NOMO-1 treated with dmso at 0.1 percent for 144 hours (cell line): ENCODE measurements around the gene C10orf105.
A peak's percentile ranks its signal among the peaks of the same experiment; 100 is the strongest.

ENCODE experiments used
- DNase-seq: peaks from one replicate; lab custom pipeline; 2025; ENCODE audit not compliant: unreplicated experiment; lab: John Stamatoyannopoulos, UW

Gene C10orf105

DNA sequence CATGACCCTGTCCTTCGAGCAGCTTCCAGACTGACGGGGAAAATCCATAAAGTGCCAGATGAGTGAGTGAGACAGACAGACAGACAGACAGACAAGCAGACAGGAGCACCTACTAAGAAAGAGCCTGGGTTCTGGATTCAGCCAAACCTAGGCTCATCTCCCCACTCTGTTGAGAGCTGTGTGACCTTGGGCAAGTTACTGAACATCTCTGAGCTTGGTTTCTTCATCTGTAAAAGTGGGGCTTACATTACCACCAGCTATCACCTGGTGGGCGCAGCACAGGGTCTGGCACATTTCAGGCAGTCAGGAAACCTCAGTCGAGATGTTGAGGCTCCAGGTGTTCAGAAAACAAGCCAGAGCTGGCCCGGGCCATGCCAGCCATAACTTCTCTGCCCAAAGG lies 37.6 kb downstream of the C10orf105 start:
- no peak for DNase-seq

DNA sequence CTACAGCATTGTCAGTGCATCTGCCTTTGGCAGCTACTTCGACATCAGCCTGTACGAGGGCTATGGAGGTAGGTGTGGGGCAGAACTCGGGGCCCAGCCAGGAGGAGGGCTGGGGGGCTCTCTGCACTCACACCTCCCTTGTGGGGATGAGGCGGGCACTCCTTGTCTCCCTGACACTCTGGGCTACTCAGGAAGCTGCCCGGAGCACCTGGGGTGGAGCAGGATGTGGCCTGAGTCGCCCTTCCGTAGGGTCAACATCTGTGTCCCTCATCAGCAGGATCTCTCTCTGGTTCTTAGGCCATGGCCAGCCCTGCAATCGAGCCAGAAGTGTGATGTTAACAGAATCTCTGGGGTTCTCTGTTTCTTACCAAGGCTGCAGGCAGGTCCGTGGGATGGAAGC lies 40.2 kb downstream of the C10orf105 start:
- no peak for DNase-seq

DNA sequence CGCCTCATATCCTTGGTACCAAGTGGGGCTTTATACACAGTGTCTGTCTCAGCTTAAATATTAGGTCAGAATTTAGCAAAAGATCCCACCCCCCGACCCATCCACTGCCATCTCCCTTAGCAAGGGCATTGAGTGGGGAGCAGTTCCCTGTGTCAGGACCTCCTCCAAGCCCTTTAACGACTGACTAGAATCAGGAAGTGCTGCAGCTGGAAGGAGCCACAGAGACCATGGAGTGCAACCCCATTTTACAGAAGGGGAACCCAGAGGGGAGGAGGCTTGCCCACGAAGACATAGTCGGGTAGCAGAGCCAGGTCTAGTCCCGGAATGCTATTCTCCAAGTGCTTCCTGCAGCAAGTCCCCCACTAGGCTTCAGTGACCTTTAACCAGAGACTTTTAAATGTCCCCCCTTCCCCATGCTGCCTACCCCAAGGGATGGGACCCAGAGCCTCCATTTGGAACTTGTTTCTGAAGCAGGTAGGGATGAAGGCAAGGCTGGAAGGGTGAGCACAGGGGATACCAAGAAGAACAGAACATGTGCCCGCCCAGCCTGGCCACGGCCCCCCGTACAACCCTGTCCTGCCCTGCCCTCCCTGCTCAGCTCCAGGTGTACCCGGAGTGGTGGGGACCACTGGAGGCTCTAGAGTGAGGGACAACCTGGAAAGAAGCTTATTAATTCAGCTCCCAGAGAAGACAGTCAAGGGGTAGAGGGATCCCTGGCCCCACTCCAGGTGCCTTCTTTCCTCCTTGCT lies 41.3 kb downstream of the C10orf105 start:
- DNase-seq = no peak

DNA sequence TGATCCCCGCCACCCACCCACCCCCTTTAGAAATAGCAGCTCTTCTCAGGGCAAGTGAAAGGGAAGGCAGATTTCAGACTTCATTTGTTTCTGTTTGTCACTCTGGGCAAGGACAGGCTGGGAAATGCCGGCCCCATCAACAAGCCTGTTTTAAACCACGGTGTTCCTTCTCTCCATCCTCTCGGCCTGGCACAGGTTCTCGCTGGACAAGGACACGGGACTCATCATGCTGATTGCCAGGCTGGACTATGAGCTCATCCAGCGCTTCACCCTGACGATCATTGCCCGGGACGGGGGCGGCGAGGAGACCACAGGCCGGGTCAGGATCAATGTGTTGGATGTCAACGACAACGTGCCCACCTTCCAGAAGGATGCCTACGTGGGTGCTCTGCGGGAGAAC lies 42.3 kb downstream of the C10orf105 start:
- no peak for DNase-seq

DNA sequence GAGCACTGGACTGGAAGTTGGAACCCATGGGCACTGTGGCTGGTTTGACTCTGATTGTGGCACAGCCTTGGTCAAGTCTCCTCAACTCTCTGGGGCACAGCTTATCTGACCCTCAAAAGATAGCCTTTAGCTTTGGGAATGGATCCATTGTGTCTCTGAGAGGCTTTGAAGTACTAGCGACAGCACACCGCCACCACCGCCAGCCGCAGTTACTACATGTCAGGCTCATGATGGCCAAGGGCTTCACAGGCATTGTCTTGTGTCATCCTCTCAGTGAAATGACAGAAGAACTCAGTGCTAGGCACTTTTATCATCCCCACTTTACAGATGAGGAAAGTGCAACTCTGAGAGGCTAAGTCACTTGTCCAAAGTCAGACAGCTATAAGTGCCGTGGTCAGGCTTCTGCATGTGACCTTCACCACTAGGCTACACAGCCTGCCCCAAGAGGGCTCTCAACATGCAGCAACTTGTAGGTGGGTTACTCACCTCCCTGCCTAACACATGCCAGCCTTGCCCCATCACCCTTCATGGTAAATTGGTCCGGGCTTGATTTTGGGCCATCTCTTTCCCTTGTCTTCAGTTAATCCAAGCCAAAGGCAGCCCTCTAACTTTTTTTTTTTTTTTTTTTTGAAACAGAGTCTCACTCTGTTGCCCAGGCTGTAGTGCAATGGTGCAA lies 44.1 kb downstream of the C10orf105 start:
- no peak for DNase-seq

DNA sequence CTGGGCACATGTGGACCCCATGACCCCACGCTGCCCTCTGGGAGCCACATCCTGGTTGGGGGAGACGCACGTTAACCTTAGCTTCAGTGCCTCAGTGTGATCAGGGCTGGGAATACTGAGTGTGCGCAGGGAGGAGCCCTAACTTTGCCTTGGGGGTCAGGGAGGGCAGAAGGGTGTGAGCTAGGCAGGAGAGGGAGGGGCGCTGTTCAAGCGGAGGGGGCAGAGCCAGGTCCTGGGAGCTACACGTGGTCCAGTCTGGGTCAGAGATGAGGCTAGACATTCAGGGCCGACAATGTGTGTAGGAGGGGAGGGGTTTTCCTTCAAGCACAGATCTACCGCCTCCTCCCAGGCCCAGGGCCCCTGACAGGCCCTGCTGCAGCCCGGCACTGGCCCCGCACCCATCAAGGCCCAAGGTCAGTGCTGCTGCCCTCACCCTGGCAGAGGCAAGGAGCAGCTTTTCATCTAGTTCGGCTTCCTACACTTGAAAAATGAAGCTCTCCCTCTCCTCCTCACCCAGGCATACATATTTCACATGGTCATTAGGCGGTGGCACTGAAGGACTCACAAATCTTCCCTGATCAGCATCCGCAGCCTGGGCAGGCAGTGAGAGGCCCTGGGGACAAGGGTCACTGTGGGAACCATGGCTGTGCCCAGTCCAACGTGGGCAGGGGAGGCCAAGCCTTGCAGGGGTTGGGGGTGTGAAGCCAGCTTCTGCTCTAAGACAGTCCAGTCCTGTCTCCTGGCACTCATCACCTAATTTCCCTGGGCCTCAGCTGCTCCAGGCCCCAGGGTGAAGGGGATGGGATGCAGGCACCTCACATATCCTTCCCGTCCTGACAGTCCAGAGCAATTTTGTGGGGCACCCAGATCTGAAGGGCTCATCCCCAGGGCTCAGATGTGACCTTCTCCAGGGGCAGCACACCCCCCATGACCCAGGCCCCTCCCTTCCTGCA lies 47.3 kb downstream of the C10orf105 start:
- DNase-seq = no peak

DNA sequence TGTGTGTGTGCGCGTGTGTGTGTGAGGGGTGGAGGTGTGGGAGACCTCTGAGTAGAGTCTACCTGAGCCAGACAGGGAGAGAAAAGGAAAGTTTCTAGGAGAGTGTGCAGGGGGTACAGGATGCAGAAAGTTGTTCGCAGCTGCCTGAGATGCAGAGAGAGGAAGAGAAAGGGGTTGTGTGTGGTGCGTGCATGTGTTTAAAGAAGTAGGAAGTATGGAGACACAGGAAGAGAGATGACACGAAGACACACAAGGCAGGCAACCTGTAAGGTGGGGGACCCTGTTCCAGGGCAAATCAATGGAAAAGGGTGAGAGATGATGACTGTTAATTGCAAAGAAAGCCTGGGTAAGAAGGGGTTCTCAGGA lies 52.2 kb downstream of the C10orf105 start:
- DNase-seq = peak; percentile 18

DNA sequence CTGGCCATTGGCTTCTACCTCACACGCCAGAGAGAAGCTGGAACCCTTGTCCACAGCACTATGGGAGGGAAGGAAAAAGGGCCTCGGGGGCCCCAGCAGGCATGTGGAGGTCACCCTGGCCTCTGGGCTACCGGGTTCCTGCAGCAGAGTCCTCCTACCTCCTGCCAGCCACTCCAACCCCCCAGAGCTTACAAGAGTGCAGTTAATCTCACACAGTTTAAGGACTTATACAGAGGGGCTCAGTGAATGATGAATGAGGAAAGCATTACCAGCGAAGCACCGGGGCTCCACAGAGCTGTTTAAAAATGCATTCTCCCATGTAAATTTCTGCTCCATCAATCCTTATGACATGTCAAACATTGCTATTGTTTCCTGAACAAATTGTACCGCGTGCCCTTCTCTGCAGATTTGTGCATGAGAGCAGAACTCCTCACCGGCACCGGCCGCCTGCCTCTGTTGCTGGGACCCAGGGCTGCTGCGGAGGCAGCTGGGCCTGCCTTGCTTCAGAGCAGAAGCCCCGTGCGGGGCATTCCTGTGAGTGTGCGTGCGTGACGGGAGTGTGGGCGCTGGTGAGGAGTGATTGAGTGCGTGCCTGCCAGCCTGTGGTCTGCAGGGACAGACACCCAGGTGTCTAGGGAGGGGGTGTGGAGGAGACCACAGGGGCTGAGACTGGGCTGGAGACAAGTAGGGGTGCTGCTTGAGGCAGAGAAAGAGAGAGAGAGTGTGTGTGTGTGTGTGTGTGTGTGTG lies 52.8 kb downstream of the C10orf105 start:
- no peak for DNase-seq

DNA sequence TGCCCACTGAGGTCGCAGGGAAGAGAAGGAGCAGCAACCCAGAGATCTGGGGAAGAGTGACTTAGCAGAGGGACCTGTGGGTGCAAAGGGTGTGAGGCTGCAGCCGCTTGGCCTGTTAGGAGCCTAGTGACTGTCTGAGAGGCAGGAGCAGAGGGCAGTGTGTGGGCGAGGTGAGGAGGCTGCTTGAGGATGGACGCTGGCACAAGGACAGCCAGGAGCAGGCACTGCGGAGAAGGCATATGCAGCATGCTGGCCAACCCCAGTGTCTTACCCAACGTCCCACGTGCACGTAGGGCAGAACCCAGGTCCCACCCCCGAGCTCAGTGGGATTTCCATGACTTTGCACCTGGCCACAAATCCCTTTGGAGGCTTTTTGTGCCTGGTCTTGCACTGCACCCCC lies 54.1 kb downstream of the C10orf105 start:
- DNase-seq = no peak

DNA sequence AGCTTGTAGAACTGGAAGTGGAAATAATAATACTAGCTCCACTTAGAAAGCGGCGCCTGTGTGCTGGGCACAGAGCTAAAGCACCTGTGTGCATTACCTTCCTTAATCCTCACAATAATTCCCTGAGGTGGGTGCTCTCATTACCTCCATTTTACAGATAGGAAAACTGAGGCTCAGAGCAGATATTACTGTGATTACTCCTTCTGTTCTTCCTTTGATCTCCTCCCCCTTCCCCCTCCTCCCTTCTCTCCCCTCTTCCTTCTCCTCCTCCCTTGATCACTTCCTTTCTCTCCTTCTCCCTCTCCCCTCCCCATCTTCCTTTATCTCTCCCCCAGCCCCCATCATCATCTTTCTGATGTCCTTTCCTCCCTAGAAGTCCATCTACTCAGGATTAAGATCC lies 55.0 kb downstream of the C10orf105 start:
- no peak for DNase-seq

DNA sequence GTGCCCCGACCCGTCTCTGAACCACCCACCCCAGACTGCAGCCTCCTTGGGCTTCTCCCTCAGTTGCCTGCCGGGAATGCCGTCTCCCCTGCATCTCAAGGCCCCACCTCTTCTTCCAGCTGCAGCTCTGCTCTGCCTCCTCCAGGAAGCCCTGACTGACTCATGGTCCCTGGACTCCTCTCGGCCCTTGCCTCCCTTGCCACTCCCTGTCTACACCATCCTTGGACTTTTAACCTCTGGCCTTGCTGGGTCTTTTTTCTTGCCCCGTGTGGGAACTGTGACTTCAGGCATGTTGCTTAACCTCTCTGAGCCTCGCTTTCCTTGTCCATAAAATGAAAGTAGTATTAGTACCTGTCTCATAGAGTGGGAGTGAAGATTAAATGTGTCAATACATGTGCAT lies 56.3 kb downstream of the C10orf105 start:
- DNase-seq = no peak

DNA sequence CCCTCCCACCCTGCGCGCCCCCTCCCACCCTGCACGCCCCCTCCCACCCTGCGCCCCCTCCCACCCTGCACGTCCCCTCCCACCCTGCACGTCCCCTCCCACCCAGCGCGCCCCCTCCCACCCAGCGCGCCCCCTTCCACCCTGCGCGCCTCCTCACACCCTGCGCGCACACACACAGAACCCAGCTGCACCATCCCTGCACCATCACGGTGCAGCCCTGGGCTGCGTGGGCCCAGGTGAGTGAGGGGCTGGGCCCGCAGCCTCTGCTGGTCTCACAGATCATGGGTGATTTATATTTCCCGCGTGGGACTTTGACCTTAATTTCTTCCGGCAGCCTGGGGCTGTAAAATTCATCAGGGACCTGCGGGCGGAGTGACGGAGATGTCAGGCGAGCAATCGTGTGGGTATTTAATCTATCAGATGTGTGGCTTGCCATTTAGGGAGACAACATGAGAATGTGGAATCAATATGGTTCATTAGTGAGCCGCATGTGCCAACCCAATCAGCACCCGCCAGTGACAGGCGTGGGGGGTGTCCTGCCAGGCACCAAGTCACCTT lies 57.7 kb downstream of the C10orf105 start:
- no peak for DNase-seq
